ENCODE measurements around the gene S1PR3.

S1PR3 gene

GRCh38 chr9:89000973-89001916 is 10.0 kb downstream of the S1PR3 start:
- peak overlapping the region; percentile 11; the same call in 1 of the 2 replicates for H3K4me3 ChIP-seq (ENCODE audit: low read length)
- 51% methylated on average over 52 of the region's 52 CpGs for WGBS

DNA sequence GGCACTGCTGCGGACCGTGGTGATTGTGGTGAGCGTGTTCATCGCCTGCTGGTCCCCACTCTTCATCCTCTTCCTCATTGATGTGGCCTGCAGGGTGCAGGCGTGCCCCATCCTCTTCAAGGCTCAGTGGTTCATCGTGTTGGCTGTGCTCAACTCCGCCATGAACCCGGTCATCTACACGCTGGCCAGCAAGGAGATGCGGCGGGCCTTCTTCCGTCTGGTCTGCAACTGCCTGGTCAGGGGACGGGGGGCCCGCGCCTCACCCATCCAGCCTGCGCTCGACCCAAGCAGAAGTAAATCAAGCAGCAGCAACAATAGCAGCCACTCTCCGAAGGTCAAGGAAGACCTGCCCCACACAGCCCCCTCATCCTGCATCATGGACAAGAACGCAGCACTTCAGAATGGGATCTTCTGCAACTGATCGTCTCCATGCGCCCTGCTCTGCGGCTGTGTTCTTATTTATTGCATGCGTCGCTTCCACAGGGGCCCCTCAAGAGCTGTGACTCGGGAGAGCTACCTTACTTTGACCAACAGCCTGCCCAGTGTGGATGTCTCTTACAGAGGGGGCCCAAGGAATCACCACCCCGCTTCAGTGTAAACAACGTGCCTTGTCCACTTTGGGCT is 10.8 kb downstream of the S1PR3 start:
- WGBS: 96% methylated on average over 27 of the region's 27 CpGs
- Histone ChIP-seq H3K9ac (ENCODE audit: low read depth, low read length) (no peak overlapping the region), H3K9me3 (ENCODE audit: insufficient read depth, low read depth, low read length) (no peaks in the 10 kb centered on the region), H3K4me1 (ENCODE audit: insufficient read depth, low read length) (peaks cover 8% of the 10 kb centered on the region), H3K27ac (ENCODE audit: low read depth, low read length) (no peak overlapping the region), H3K4me3 (ENCODE audit: low read length) (no peak overlapping the region), H3K36me3 (ENCODE audit: insufficient read depth, low read length) (peaks cover 21% of the 10 kb centered on the region; the same call in 1 of the 2 replicates), H3K27me3 (ENCODE audit: insufficient read depth, low read length) (no peaks in the 10 kb centered on the region)

More at GRCh38 chr9:89000973-89001916, 10.0 kb downstream of the S1PR3 start:
- H3K27me3 ChIP-seq (ENCODE audit: insufficient read depth, low read length): no peaks in the 10 kb centered on the region
- H3K4me1 ChIP-seq (ENCODE audit: insufficient read depth, low read length): peaks cover 8% of the 10 kb centered on the region
- H3K27ac ChIP-seq (ENCODE audit: low read depth, low read length): no peak overlapping the region
- H3K9ac ChIP-seq (ENCODE audit: low read depth, low read length): no peak overlapping the region; the same call in 1 of the 2 replicates
- no peaks in the 10 kb centered on the region for H3K9me3 ChIP-seq (ENCODE audit: insufficient read depth, low read depth, low read length)
- peaks cover 23% of the 10 kb centered on the region; the same call in 1 of the 2 replicates for H3K36me3 ChIP-seq (ENCODE audit: insufficient read depth, low read length)

DNA sequence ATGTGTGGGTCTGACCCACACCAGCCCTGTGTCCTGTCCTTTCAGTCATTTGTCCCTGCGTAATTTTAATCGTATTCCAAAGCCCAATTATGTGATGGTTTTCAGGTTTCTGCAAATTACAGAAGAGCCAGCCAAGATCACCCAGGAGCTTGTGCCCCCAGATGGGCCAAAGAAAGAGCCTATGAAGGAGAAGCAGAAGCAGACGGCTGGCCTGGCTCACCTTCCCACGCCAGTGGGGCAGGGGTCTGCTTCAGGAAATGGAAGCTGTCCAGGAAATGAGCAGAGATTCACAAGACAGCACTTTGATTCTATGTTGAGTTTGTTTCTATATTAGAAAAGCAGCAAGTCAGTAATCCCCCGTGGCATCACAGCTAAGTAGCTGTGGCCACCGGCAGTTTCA is 11.7 kb downstream of the S1PR3 start:
- WGBS: 96% methylated on average over 6 of the region's 6 CpGs

DNA sequence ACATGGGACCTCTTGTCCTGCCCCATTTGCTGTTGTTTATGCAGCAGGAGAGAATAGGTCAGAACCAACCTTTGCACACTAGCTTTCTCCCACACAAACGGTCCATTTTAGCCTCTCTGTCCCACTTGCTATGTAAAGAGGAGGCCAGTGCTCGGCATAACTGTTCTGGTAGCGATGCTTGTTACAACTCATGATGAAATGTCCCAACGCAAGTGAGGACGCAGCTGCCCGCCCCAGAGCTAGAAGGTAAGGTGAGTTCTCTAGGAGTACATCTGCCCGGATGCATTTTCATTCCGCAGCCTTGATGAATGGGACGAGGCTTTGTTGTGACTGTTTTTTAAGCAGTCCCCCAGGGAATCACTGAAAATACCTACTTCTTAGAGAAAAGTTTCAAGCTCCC is 14.1 kb downstream of the S1PR3 start:
- Histone ChIP-seq H3K9ac (ENCODE audit: low read depth, low read length) (no peak overlapping the region), H3K27ac (ENCODE audit: low read depth, low read length) (no peak overlapping the region), H3K36me3 (ENCODE audit: insufficient read depth, low read length) (peaks cover 16% of the 10 kb centered on the region; the same call in 1 of the 2 replicates), H3K9me3 (ENCODE audit: insufficient read depth, low read depth, low read length) (no peaks in the 10 kb centered on the region), H3K4me3 (ENCODE audit: low read length) (no peak overlapping the region), H3K27me3 (ENCODE audit: insufficient read depth, low read length) (no peaks in the 10 kb centered on the region), H3K4me1 (ENCODE audit: insufficient read depth, low read length) (peaks cover 4% of the 10 kb centered on the region)
- WGBS: 91% methylated on average over 9 of the region's 9 CpGs

More for the DNA sequence above, 11.7 kb downstream of the S1PR3 start:
- Histone ChIP-seq H3K9ac (ENCODE audit: low read depth, low read length) (no peak overlapping the region), H3K4me1 (ENCODE audit: insufficient read depth, low read length) (peaks cover 8% of the 10 kb centered on the region), H3K9me3 (ENCODE audit: insufficient read depth, low read depth, low read length) (no peaks in the 10 kb centered on the region), H3K27me3 (ENCODE audit: insufficient read depth, low read length) (no peaks in the 10 kb centered on the region), H3K4me3 (ENCODE audit: low read length) (no peak overlapping the region), H3K27ac (ENCODE audit: low read depth, low read length) (no peak overlapping the region), H3K36me3 (ENCODE audit: insufficient read depth, low read length) (peaks cover 16% of the 10 kb centered on the region; the same call in 1 of the 2 replicates)

- Histone ChIP-seq H3K36me3 (ENCODE audit: insufficient read depth, low read length) (peaks cover 16% of the 10 kb centered on the region; the same call in 1 of the 2 replicates), H3K4me1 (ENCODE audit: insufficient read depth, low read length) (no peaks in the 10 kb centered on the region), H3K27me3 (ENCODE audit: insufficient read depth, low read length) (no peaks in the 10 kb centered on the region), H3K27ac (ENCODE audit: low read depth, low read length) (no peak overlapping the region), H3K9me3 (ENCODE audit: insufficient read depth, low read depth, low read length) (no peaks in the 10 kb centered on the region), H3K9ac (ENCODE audit: low read depth, low read length) (no peak overlapping the region), H3K4me3 (ENCODE audit: low read length) (no peak overlapping the region)
- 93% methylated on average over 2 of the region's 2 CpGs for WGBS
Observed at GRCh38 chr9:89006267-89006666, 15.0 kb downstream of the S1PR3 start.

DNA sequence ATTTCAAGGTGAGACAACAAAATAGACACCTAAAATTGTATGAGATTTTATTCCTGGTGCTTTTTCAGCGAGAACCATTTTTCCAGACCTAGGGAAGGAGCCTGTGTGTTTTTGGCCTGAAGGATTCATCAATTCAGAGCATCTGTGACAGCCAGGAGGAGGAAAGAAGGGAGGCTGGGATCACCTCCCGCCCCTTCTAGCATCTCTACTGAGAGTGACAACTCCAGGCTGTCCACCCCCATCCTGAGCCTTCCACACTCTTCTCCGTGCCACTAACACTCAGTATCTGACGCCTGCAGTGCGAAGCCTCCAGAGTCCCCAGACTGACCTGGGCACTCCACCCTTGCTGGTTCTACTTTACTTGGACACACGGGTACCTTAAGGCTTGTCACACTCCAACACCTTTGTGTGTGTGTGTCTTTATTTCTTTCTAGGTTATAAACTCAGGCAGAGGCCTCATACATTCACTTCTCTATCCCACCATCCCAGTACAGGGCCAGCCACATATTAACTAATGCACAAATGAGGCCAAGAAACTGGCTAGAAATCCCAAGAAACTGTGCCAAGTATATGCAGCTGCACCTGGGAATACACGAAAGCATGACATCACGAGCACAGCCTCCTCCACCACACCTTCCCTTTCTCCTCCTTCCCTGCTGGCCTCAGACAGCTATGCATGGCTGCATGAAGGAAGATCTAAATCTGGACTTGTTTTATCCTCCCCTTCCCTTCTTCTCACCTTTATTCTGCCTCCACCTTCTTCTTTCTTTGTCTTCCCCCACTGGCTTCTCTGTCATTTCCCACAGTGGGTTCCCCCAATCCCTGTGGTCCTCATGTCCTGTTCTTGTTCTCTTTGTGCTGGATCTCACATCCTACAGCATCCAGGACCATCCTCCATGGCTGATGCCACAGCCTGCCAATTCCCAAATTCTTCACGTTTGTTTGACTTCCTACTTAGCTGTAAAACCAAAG is 16.0 kb downstream of the S1PR3 start:
- Histone ChIP-seq H3K4me1 (ENCODE audit: insufficient read depth, low read length) (peaks cover 3% of the 10 kb centered on the region), H3K36me3 (ENCODE audit: insufficient read depth, low read length) (peaks cover 9% of the 10 kb centered on the region; the same call in 1 of the 2 replicates), H3K9ac (ENCODE audit: low read depth, low read length) (no peak overlapping the region), H3K27me3 (ENCODE audit: insufficient read depth, low read length) (no peaks in the 10 kb centered on the region), H3K4me3 (ENCODE audit: low read length) (no peak overlapping the region), H3K9me3 (ENCODE audit: insufficient read depth, low read depth, low read length) (no peaks in the 10 kb centered on the region), H3K27ac (ENCODE audit: low read depth, low read length) (no peak overlapping the region)
- WGBS: 90% methylated on average over 9 of the region's 9 CpGs

DNA sequence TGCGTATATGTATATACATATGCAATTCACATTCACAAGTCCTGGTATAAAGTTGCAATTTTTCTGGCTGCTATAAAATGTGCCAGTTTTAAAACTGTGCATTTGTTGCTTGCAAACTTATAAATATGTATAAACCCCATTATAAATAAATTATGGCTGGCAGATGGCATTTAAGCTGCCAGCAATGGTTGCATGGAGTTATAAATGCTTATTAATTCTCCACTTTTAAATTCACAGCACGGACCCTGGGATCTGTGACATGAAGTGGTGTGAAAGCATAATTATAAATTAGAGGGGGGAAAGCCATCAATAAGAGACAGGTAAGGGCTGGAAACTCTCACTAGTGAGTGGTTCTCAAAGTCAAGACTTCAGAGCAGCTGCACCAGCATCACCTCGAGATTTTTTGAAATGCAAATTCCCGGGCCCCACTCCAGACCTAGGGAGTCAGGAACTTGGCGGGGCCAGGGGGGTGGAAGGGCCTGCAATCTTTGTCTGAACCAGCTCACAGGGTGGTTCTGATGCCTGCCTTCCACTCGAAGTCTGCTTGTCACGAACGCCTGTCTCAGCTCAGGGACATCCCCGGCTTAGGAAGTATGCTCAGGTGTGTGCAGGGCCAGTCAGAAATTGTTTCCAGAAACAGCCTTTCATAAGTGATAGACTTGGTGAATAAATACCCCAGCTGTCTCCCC is 16.9 kb downstream of the S1PR3 start:
- 73% methylated on average over 8 of the region's 9 CpGs for WGBS
- H3K4me3 ChIP-seq (ENCODE audit: low read length): no peak overlapping the region

GRCh38 chr9:89008744-89009545 is 17.7 kb downstream of the S1PR3 start:
- Histone ChIP-seq H3K4me3 (ENCODE audit: low read length) (no peak overlapping the region), H3K27ac (ENCODE audit: low read depth, low read length) (no peak overlapping the region), H3K36me3 (ENCODE audit: insufficient read depth, low read length) (no peaks in the 10 kb centered on the region; the same call in 1 of the 2 replicates), H3K9me3 (ENCODE audit: insufficient read depth, low read depth, low read length) (no peaks in the 10 kb centered on the region), H3K27me3 (ENCODE audit: insufficient read depth, low read length) (no peaks in the 10 kb centered on the region), H3K4me1 (ENCODE audit: insufficient read depth, low read length) (peaks cover 7% of the 10 kb centered on the region), H3K9ac (ENCODE audit: low read depth, low read length) (no peak overlapping the region)
- 89% methylated on average over 12 of the region's 12 CpGs for WGBS

More for the DNA sequence above, 16.9 kb downstream of the S1PR3 start:
- no peaks in the 10 kb centered on the region for H3K27me3 ChIP-seq (ENCODE audit: insufficient read depth, low read length)
- H3K9me3 ChIP-seq (ENCODE audit: insufficient read depth, low read depth, low read length): no peaks in the 10 kb centered on the region
- H3K27ac ChIP-seq (ENCODE audit: low read depth, low read length): no peak overlapping the region
- H3K9ac ChIP-seq (ENCODE audit: low read depth, low read length): no peak overlapping the region
- peaks cover under 1% of the 10 kb centered on the region; the same call in 1 of the 2 replicates for H3K36me3 ChIP-seq (ENCODE audit: insufficient read depth, low read length)
- peaks cover 7% of the 10 kb centered on the region for H3K4me1 ChIP-seq (ENCODE audit: insufficient read depth, low read length)

DNA sequence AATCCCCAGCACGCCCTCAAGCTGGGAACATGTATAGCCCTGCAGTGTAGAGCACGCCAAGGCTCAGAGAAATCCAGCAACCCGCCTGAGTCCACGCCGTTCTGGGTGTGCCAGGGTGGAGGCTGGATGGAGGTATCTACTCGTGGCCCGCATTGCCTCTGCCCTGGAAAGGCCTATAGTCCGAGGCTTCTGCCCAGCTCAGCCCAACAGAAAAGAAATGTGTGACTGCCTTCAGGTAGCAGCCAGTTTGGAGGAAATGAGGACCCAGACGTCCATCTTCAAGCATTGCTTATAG is 18.2 kb downstream of the S1PR3 start:
- Histone ChIP-seq H3K9me3 (ENCODE audit: insufficient read depth, low read depth, low read length) (no peaks in the 10 kb centered on the region), H3K4me3 (ENCODE audit: low read length) (no peak overlapping the region)
- whole genome bisulfite sequencing: 95% methylated on average over 9 of the region's 9 CpGs

More for the DNA sequence above, 18.2 kb downstream of the S1PR3 start:
- no peak overlapping the region for H3K9ac ChIP-seq (ENCODE audit: low read depth, low read length)
- peaks cover 7% of the 10 kb centered on the region for H3K4me1 ChIP-seq (ENCODE audit: insufficient read depth, low read length)
- H3K27me3 ChIP-seq (ENCODE audit: insufficient read depth, low read length): no peaks in the 10 kb centered on the region
- H3K27ac ChIP-seq (ENCODE audit: low read depth, low read length): no peak overlapping the region
- H3K36me3 ChIP-seq (ENCODE audit: insufficient read depth, low read length): no peaks in the 10 kb centered on the region; the same call in 1 of the 2 replicates

Measured in HUES64 (cell line).